Colon (tissue), 2 donors: Measurements from ENCODE around the gene LNP1.
"Not testable (repeated sequence)": the region's sequence is repeated elsewhere in the genome, so short reads cannot be mapped to it uniquely, and the experiment has no call there.

Experiments used
- FAIRE-seq: peaks from 2 replicates; lab custom pipeline; 2012; peaks lifted over from hg19 to GRCh38; lab: Jason Lieb, UNC
- donor health status: control.
- donor health status: control.

LNP1 gene

GRCh38 chr3:100478521-100478920 is 77.2 kb downstream of the LNP1 start:
- not testable (repeated sequence) for FAIRE-seq

DNA sequence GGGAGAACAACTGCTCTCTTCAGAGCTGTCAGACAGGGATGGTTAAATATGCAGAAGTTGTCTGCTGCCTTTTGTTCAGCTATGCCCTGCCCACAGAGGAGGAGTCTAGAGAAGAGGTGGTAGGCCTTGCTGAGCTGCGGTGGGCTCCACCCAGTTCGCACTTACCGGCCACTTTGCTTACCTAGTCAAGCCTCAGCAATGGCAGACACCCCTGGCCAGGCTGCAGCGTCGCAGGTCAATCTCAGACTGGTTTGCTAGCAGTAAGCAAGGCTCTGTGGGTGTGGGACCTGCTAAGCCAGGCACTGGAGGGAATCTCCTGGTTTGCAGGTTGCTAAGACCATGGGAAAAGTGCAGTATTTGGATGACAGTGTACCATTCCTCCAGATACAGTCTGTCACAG is 78.7 kb downstream of the LNP1 start:
- FAIRE-seq, result no peak

- no peak for FAIRE-seq
Observed at GRCh38 chr3:100482176-100482575, 80.8 kb downstream of the LNP1 start.

- FAIRE-seq, result no peak
Observed at GRCh38 chr3:100483529-100483928, 82.2 kb downstream of the LNP1 start.

- no peak for FAIRE-seq
Observed at GRCh38 chr3:100486808-100487207, 85.5 kb downstream of the LNP1 start.

- FAIRE-seq, result no peak
Observed at GRCh38 chr3:100489118-100489517, 87.8 kb downstream of the LNP1 start.

DNA sequence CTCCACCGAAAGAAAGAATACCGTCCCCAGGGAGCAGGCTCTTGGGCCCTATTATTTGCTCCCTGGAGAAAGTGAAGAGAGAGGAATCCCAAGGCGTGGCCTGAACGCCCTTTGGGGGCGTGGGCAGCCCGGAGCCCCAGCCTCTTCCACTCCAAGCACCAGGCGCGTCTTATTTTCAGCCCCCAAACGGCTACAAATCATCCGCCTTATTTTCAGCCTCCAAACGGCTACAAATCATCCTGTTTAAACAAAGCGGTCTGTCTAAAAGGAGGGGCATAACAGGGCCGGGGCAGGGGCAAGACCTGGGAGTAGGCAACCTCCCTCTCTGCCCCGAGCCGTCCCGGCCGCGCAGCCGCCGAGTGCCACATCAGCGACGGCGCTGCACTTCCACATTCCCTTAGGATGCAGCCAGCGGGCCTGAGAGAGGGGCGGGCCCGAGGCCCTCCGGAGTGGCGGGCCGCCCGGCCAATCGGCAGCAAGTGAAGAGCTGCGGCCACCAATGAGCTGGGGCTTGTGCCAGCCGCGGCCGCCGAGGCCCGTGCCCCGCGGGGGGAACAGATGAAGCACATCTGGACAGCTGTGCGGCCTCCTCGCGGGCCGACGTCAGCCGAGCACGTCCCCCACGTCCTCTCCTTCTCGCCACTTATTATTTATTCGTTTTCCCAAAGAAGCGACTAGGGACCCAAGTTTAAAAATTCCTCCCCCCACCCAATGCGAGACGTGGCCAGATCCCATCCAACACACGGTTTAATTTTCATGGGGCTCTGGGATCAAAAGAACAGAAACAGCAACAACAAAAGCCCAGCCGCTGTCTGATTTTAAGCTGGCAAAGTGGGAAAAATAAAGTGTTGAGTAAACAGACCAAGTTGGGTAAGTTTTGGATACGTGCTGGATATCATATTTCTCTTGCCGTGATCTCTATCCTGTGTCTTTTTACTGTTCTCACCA is 91.0 kb downstream of the LNP1 start, which contains the start of gene TMEM45A:
TSS of gene TMEM45A (plus strand) at position 561 of the 948 bp plus-strand sequence. CDS start 62,593 bp downstream, outside the sequence.
- no peak for FAIRE-seq

- no peak for FAIRE-seq
Observed at GRCh38 chr3:100496711-100497261, 95.4 kb downstream of the LNP1 start.

DNA sequence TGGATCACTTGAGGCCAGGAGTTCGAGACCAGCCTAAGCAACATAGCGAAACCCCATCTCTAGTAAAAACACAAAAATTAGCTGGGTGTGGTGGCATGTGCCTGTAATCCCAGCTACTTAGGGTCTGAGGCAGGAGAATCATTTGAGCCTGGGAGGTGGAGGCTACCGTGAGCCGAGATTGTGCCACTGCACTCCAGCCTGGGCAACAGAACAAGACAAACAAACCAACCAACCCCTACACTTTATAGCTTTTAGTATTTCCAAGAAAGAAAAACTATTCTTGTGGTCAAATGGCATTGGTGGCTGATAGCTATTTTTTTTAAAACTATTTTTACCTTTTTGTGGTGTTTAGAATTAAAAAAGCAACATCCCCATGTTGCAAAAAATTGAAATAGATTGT is 98.3 kb downstream of the LNP1 start:
- FAIRE-seq, result no peak

DNA sequence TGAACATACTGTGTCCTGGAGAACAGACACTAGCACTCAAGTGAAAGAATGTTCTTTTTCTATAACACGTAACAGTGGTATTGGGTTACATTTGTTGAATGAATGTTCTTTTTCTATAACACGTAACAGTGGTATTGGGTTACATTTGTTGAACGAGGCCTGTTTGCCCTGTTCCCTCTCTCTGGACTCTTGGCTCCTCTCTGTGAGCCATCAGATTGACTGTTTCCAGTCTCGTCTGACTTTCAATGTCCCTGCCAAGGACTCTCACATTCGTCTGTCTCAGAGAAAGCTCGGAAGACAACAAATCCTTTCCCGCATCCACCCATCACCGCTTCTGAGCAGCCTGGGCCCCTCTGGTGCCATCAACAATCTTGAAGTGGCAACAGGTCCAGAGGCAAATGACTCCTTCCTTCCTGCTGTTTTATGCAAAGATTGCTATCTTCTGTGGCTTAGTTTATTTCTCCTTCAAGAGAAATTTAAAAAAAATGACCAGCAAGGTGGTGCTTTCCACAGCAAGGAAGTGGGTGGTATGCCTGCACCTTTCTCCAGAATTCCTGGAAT is 99.1 kb downstream of the LNP1 start:
- FAIRE-seq, result no peak

DNA sequence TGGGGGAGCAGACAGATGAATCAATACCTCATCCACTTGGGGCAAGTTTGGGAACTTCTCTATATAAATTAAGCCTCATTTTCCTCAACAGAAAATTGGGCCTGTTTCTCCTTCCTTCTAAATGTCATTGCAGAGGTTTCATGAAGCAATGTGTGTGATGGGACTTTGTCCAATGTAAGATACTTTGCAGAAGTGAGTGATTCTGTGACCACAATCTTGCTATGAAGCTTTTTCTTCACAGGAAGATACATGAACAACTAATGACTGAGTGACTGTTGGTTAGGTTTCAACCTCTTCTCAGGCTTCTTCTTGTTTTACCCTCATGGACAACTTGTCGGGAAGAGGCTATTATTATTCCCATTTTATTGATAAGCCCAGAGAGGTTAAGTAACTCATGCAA is 102.1 kb downstream of the LNP1 start:
- FAIRE-seq, result no peak
